Measurements from ENCODE around the gene CST9. TPM values are rescaled to one million over a fixed set of nuclear protein-coding genes. Genes with fewer than 3 reads are reported as not detected.

Gene CST9
- total and polyA plus RNA-seq, 10 of the 15 experiments (the other 5 are each of a cell fraction or from before 2014, with no cell fraction given), result not detected

DNA sequence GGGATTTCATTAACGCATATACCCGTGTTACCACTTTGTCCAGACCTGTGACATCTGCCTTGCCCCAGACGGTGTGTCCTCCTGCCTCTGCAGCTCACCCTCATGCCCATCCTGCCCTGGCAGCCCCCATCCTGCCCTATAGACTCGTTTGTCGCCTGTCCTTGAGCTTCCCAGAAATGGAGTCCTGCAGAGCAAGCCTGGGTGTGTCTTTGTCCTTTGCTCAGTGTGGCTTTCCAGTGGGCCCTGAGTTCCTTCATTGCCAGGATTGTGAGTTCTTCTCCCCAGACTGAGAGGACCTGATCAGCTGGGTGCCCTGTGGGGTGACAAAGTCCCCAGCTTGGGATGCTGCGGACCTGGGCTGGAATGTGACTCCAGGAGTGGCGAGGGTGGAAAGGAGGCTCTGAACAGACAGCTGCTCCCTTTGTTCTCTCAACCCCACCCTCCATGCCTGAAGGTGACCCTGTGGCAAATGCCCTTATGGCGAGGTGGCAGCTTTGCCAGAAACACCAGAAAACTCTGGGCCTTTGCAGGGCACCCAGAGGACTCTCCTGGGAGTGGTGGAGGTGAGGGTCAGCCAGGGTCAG is 34.4 kb upstream of the CST9 start:
- H3K9ac ChIP-seq (ENCODE audit: control insufficient read depth, insufficient read depth, low read length), result no peak overlapping the region
- H4K20me1 ChIP-seq (ENCODE audit: control insufficient read depth, insufficient read depth), result no peaks in the 10 kb centered on the region
- in situ Hi-C loops (cut with MboI) (no loop called here), intact Hi-C loops (cut with micrococcal nuclease; ENCODE audit: unreplicated experiment) (no loop called here)
- H3K4me2 ChIP-seq (ENCODE audit: control insufficient read depth, insufficient read depth), result no peak overlapping the region
- H3K9me3 ChIP-seq (replicated peaks; ENCODE audit: control insufficient read depth, insufficient read depth, low read length), result no peaks in the 10 kb centered on the region; the same call in 2 of the 3 replicates
- H3K4me1 ChIP-seq (ENCODE audit: control insufficient read depth, insufficient read depth, low read length), result peaks cover 34% of the 10 kb centered on the region
- no peak for DNase-seq (ENCODE audit: low read depth, low spot score)
- 56% methylated on average over 8 of the region's 8 CpGs for WGBS (ENCODE audit: insufficient coverage, insufficient replicate concordance, low lambda C conversion rate, missing lambda C conversion rate)
- ChIA-PET SMC1A (ENCODE audit: uncharacterized antibody, unreplicated experiment) (no interaction called here), CTCF (no interaction called here), RAD21 (ENCODE audit: unreplicated experiment) (no interaction called here), POLR2A (no interaction called here)
- no TSS peak for BruUV-seq (replicated peaks)
- no peaks in the 10 kb centered on the region for H3K36me3 ChIP-seq (ENCODE audit: control insufficient read depth in 2 of 2, insufficient read depth in 2 of 2, low read length in 1 of 2)
- no peaks in the 10 kb centered on the region for H3K79me2 ChIP-seq (ENCODE audit: control insufficient read depth, insufficient read depth, low read length)
- FAIRE-seq, result no peak
- H3K4me3 ChIP-seq, result no peak overlapping the region
- no peak overlapping the region for H2AFZ ChIP-seq (ENCODE audit: control insufficient read depth, low read depth, low read length)
- H3K27ac ChIP-seq (ENCODE audit: control insufficient read depth, insufficient read depth), result no peak overlapping the region
- no peaks in the 10 kb centered on the region for H3K27me3 ChIP-seq (replicated peaks in 1 of 2; ENCODE audit: control insufficient read depth in 2 of 2, insufficient read depth in 2 of 2, low read length in 1 of 2)
- no peak for ATAC-seq
- TF ChIP-seq, protein P1, sequence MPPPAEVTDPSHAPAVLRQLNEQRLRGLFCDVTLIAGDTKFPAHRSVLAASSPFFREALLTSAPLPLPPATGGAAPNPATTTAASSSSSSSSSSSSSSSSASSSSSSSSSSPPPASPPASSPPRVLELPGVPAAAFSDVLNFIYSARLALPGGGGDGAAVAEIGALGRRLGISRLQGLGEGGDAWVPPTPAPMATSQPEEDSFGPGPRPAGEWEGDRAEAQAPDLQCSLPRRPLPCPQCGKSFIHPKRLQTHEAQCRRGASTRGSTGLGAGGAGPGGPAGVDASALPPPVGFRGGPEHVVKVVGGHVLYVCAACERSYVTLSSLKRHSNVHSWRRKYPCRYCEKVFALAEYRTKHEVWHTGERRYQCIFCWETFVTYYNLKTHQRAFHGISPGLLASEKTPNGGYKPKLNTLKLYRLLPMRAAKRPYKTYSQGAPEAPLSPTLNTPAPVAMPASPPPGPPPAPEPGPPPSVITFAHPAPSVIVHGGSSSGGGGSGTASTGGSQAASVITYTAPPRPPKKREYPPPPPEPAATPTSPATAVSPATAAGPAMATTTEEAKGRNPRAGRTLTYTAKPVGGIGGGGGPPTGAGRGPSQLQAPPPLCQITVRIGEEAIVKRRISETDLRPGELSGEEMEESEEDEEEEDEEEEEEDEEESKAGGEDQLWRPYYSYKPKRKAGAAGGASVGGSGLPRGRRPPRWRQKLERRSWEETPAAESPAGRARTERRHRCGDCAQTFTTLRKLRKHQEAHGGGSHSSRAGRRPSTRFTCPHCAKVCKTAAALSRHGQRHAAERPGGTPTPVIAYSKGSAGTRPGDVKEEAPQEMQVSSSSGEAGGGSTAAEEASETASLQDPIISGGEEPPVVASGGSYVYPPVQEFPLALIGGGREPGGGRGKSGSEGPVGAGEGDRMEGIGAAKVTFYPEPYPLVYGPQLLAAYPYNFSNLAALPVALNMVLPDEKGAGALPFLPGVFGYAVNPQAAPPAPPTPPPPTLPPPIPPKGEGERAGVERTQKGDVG (CRISPR knock-in tag; IDR thresholded peaks at IDR 0.05), result no peak
- TF ChIP-seq, protein P2, sequence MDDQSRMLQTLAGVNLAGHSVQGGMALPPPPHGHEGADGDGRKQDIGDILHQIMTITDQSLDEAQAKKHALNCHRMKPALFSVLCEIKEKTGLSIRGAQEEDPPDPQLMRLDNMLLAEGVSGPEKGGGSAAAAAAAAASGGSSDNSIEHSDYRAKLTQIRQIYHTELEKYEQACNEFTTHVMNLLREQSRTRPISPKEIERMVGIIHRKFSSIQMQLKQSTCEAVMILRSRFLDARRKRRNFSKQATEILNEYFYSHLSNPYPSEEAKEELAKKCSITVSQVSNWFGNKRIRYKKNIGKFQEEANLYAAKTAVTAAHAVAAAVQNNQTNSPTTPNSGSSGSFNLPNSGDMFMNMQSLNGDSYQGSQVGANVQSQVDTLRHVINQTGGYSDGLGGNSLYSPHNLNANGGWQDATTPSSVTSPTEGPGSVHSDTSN (IDR thresholded peaks at IDR 0.05; ENCODE audit: insufficient replicate concordance, low read depth, low read length), result no peak
- TF ChIP-seq EED (IDR thresholded peaks at IDR 0.05; ENCODE audit: low read depth), result no peak
- no peak for TF ChIP-seq SRF (IDR thresholded peaks at IDR 0.05; ENCODE audit: low read depth in 2 of 2, low read length in 2 of 2)
- no peak for TF ChIP-seq CBX3 (IDR thresholded peaks at IDR 0.05; ENCODE audit: borderline replicate concordance, low read depth)
- TF ChIP-seq, protein P3, sequence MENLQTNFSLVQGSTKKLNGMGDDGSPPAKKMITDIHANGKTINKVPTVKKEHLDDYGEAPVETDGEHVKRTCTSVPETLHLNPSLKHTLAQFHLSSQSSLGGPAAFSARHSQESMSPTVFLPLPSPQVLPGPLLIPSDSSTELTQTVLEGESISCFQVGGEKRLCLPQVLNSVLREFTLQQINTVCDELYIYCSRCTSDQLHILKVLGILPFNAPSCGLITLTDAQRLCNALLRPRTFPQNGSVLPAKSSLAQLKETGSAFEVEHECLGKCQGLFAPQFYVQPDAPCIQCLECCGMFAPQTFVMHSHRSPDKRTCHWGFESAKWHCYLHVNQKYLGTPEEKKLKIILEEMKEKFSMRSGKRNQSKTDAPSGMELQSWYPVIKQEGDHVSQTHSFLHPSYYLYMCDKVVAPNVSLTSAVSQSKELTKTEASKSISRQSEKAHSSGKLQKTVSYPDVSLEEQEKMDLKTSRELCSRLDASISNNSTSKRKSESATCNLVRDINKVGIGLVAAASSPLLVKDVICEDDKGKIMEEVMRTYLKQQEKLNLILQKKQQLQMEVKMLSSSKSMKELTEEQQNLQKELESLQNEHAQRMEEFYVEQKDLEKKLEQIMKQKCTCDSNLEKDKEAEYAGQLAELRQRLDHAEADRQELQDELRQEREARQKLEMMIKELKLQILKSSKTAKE (IDR thresholded peaks at IDR 0.05; ENCODE audit: low read depth, poor library complexity, severe bottlenecking), result no peak
- TF ChIP-seq CHD4 (IDR thresholded peaks at IDR 0.05), result no peak
- no peak for TF ChIP-seq NFXL1 (IDR thresholded peaks at IDR 0.05; ENCODE audit: borderline replicate concordance)
- TF ChIP-seq, protein P4, sequence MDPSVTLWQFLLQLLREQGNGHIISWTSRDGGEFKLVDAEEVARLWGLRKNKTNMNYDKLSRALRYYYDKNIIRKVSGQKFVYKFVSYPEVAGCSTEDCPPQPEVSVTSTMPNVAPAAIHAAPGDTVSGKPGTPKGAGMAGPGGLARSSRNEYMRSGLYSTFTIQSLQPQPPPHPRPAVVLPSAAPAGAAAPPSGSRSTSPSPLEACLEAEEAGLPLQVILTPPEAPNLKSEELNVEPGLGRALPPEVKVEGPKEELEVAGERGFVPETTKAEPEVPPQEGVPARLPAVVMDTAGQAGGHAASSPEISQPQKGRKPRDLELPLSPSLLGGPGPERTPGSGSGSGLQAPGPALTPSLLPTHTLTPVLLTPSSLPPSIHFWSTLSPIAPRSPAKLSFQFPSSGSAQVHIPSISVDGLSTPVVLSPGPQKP (IDR thresholded peaks at IDR 0.05; ENCODE audit: low read depth, low read length), result no peak
- TF ChIP-seq NFYB (IDR thresholded peaks at IDR 0.05; ENCODE audit: insufficient read depth, low read depth, low read length), result no peak
- no peak for TF ChIP-seq GATAD2B (conservative IDR thresholded peaks at IDR 0.05; ENCODE audit: low read depth)
- TF ChIP-seq, protein P5, sequence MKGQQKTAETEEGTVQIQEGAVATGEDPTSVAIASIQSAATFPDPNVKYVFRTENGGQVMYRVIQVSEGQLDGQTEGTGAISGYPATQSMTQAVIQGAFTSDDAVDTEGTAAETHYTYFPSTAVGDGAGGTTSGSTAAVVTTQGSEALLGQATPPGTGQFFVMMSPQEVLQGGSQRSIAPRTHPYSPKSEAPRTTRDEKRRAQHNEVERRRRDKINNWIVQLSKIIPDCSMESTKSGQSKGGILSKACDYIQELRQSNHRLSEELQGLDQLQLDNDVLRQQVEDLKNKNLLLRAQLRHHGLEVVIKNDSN (IDR thresholded peaks at IDR 0.05; ENCODE audit: borderline replicate concordance, extremely low read length, insufficient read depth, low read depth, low read length), result no peak
- no peak for TF ChIP-seq ASH2L (IDR thresholded peaks at IDR 0.05; ENCODE audit: borderline replicate concordance, low read depth)
- no peak for TF ChIP-seq HCFC1 (IDR thresholded peaks at IDR 0.05; ENCODE audit: low read length)
- no peak for TF ChIP-seq MEF2B (IDR thresholded peaks at IDR 0.05; ENCODE audit: partially characterized antibody, poor library complexity, severe bottlenecking)
- TF ChIP-seq TARDBP (IDR thresholded peaks at IDR 0.05; ENCODE audit: borderline replicate concordance), result no peak
